ENCODE results near the gene SCARB2.

DNA sequence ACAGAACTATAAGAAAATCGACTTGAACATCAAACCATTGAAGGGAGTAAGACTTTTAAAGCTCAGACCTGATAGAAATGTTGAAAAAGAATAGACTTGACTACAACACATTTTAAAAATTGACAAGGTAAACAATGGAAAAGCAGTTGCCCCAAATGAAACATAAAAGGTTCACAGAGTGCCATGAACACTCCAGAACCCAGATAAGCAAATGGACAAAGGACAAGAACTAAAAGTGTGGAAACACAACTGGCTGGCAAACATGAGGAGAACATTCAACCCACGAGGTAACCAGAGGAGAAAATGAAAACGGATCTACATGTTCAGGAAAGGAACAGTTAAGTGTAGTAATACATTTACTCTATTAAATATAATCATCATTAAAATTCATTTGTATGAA, 26.5 kb downstream of the SCARB2 start:
- TF ChIP-seq, protein P1, sequence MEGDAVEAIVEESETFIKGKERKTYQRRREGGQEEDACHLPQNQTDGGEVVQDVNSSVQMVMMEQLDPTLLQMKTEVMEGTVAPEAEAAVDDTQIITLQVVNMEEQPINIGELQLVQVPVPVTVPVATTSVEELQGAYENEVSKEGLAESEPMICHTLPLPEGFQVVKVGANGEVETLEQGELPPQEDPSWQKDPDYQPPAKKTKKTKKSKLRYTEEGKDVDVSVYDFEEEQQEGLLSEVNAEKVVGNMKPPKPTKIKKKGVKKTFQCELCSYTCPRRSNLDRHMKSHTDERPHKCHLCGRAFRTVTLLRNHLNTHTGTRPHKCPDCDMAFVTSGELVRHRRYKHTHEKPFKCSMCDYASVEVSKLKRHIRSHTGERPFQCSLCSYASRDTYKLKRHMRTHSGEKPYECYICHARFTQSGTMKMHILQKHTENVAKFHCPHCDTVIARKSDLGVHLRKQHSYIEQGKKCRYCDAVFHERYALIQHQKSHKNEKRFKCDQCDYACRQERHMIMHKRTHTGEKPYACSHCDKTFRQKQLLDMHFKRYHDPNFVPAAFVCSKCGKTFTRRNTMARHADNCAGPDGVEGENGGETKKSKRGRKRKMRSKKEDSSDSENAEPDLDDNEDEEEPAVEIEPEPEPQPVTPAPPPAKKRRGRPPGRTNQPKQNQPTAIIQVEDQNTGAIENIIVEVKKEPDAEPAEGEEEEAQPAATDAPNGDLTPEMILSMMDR (IDR thresholded peaks at IDR 0.05 in 2 of 3, conservative IDR thresholded peaks at IDR 0.05 in 1 of 3; ENCODE audit: borderline replicate concordance in 1 of 3, insufficient read depth in 1 of 3, low read depth in 2 of 3, low read length in 2 of 3), result no peak
- TF ChIP-seq, protein P2, sequence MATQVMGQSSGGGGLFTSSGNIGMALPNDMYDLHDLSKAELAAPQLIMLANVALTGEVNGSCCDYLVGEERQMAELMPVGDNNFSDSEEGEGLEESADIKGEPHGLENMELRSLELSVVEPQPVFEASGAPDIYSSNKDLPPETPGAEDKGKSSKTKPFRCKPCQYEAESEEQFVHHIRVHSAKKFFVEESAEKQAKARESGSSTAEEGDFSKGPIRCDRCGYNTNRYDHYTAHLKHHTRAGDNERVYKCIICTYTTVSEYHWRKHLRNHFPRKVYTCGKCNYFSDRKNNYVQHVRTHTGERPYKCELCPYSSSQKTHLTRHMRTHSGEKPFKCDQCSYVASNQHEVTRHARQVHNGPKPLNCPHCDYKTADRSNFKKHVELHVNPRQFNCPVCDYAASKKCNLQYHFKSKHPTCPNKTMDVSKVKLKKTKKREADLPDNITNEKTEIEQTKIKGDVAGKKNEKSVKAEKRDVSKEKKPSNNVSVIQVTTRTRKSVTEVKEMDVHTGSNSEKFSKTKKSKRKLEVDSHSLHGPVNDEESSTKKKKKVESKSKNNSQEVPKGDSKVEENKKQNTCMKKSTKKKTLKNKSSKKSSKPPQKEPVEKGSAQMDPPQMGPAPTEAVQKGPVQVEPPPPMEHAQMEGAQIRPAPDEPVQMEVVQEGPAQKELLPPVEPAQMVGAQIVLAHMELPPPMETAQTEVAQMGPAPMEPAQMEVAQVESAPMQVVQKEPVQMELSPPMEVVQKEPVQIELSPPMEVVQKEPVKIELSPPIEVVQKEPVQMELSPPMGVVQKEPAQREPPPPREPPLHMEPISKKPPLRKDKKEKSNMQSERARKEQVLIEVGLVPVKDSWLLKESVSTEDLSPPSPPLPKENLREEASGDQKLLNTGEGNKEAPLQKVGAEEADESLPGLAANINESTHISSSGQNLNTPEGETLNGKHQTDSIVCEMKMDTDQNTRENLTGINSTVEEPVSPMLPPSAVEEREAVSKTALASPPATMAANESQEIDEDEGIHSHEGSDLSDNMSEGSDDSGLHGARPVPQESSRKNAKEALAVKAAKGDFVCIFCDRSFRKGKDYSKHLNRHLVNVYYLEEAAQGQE (IDR thresholded peaks at IDR 0.05; ENCODE audit: low read depth), result no peak
- no peak for TF ChIP-seq TCF7L2 (IDR thresholded peaks at IDR 0.05; ENCODE audit: borderline replicate concordance, extremely low read depth, insufficient read depth, insufficient read length)

Data from HCT116 (cell line).